Measurements from ENCODE around the gene CLDN4. TPM values are rescaled to one million over a fixed set of nuclear protein-coding genes. Genes with fewer than 3 reads are reported as not detected.

Gene CLDN4
- total RNA-seq, 6 experiments from 2014 or later = 0.05 to 0.47 (median 0.32) TPM

DNA sequence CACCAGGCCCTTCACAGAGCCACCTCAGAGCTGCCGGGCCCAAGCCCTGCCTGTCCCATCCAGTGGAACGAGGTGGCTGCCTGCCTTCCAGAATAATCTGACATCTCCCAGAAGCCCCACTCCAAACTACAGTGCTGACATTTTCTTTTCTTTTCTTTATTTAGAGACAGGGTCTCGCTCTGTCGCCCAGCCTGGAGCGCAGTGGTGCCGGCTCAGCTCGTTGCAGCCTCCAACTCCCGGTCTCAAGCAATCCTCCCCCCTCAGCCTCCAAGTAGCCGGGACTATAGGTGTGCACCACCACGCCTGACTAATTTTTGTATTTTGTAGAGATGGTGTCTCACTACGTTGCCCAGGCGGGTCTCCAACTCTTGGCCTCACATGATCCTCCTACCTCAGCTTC lies 30.5 kb downstream of the CLDN4 start:
- Mint-ChIP-seq H3K9me3 (no peaks in the 10 kb centered on the region), H3K4me3 (no peak overlapping the region), H3K27ac (no peak overlapping the region), H3K4me1 (ENCODE audit: low read depth) (peaks cover 11% of the 10 kb centered on the region), H3K36me3 (ENCODE audit: low read depth) (no peaks in the 10 kb centered on the region), H3K27me3 (ENCODE audit: insufficient read depth) (peaks cover 6% of the 10 kb centered on the region)
- TF ChIP-seq, protein P1, sequence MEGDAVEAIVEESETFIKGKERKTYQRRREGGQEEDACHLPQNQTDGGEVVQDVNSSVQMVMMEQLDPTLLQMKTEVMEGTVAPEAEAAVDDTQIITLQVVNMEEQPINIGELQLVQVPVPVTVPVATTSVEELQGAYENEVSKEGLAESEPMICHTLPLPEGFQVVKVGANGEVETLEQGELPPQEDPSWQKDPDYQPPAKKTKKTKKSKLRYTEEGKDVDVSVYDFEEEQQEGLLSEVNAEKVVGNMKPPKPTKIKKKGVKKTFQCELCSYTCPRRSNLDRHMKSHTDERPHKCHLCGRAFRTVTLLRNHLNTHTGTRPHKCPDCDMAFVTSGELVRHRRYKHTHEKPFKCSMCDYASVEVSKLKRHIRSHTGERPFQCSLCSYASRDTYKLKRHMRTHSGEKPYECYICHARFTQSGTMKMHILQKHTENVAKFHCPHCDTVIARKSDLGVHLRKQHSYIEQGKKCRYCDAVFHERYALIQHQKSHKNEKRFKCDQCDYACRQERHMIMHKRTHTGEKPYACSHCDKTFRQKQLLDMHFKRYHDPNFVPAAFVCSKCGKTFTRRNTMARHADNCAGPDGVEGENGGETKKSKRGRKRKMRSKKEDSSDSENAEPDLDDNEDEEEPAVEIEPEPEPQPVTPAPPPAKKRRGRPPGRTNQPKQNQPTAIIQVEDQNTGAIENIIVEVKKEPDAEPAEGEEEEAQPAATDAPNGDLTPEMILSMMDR (IDR thresholded peaks at IDR 0.05) = no peak
- DNase-seq = no peak

- no peaks in the 10 kb centered on the region for H3K9me3 Mint-ChIP-seq
- TF ChIP-seq, protein P1 (IDR thresholded peaks at IDR 0.05) = no peak
- DNase-seq = no peak
- H3K4me1 Mint-ChIP-seq (ENCODE audit: low read depth) = peaks cover 4% of the 10 kb centered on the region
- no peak overlapping the region for H3K27ac Mint-ChIP-seq
- H3K36me3 Mint-ChIP-seq (ENCODE audit: low read depth) = no peaks in the 10 kb centered on the region
- no peak overlapping the region for H3K4me3 Mint-ChIP-seq
- peaks cover 2% of the 10 kb centered on the region; the same call in 1 of the 2 replicates for H3K27me3 Mint-ChIP-seq (ENCODE audit: insufficient read depth)
These were observed 34.4 kb downstream of the CLDN4 start for GRCh38 chr7:73864981-73865711.

DNA sequence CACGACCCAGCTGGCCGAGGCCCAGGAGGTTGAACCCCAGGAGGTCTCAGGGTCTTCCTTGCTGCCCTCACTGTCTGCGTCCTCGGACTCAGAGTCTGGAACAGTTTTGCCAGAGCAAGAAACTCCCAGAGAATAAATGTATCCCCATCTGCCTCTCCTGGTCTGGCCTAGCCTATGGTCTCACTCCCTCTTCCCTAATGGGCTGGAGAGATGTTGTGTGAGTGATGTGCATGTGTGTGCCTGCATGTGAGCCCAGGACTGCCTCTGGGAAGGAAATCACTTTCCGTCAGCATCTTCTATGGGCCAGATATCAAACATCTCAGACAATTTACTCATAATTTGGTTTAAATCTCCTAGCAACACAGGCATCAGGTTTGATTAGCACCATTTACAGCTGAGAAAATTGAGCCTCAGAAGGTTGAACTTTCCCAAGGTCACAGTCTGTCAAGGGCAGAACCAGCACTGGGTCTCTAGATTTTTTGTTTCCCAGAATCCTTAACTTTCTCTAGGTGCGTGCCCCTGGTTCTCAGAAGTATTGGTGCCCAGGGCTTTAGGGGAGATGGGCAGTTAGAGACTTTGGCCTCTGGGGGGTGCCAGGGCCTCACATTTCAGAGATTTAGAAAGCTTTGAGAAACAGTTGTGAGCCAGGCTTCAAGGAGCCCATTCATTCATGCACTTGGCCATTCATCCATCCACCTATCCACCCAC lies 35.1 kb downstream of the CLDN4 start:
- DNase-seq = peak; percentile 56
- Mint-ChIP-seq H3K27me3 (ENCODE audit: insufficient read depth) (peaks cover 2% of the 10 kb centered on the region), H3K4me3 (no peak overlapping the region), H3K36me3 (ENCODE audit: low read depth) (no peaks in the 10 kb centered on the region), H3K4me1 (ENCODE audit: low read depth) (peaks cover 5% of the 10 kb centered on the region), H3K9me3 (no peaks in the 10 kb centered on the region), H3K27ac (no peak overlapping the region)
- TF ChIP-seq, protein P1 (IDR thresholded peaks at IDR 0.05) = peak; percentile 83

- no peaks in the 10 kb centered on the region for H3K9me3 Mint-ChIP-seq
- H3K27me3 Mint-ChIP-seq (ENCODE audit: insufficient read depth) = peaks cover 2% of the 10 kb centered on the region
- peaks cover 5% of the 10 kb centered on the region for H3K4me1 Mint-ChIP-seq (ENCODE audit: low read depth)
- H3K27ac Mint-ChIP-seq = no peak overlapping the region
- DNase-seq = no peak
- no peak overlapping the region for H3K4me3 Mint-ChIP-seq
- no peaks in the 10 kb centered on the region for H3K36me3 Mint-ChIP-seq (ENCODE audit: low read depth)
- TF ChIP-seq, protein P1 (IDR thresholded peaks at IDR 0.05) = no peak
These were observed 35.6 kb downstream of the CLDN4 start for GRCh38 chr7:73866446-73866767.

DNA sequence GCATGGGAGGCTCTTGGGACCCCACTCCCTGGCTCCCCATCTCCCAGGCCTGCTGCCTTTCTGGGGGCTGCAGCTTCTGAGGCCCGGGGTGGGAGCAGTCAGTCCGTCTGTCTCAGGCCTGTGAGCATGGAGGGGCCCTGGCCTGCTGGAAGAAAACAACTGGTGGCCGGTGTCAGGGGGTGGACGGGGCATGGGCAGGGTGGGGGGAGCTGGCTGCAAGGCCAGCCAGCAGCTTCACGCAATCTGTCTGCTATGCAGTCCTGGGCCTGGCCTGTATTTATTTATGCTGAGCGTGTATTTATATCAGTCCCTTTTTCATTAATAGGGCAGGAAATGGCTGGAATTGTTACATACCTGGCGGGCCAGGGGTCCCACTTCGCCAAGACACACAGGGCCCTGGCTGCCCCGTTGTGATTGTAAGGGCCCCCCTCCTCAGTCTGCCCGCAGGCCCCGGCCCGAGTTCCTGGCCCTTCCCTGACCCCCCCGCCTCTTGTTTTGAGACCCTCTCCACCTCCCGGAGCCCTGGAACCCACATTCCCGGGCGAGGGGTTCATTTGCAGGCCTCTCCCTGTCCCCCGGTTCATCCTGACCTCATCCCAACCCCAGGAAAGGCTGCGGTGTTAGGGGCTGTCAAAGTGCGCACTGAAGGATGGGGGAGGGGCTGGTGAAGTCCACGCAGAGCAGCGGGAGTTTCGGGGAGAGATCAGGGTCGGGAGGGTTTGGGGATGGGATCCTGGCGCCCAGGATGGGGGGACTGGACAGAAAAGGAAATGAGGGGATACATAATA lies 38.4 kb downstream of the CLDN4 start:
- H3K27ac Mint-ChIP-seq = no peak overlapping the region
- H3K4me1 Mint-ChIP-seq (ENCODE audit: low read depth) = peaks cover 5% of the 10 kb centered on the region
- no peak overlapping the region for H3K4me3 Mint-ChIP-seq
- no peaks in the 10 kb centered on the region for H3K9me3 Mint-ChIP-seq
- no peaks in the 10 kb centered on the region for H3K36me3 Mint-ChIP-seq (ENCODE audit: low read depth)
- TF ChIP-seq, protein P1 (IDR thresholded peaks at IDR 0.05) = no peak
- no peak for DNase-seq
- no peaks in the 10 kb centered on the region; the same call in 1 of the 2 replicates for H3K27me3 Mint-ChIP-seq (ENCODE audit: insufficient read depth)
